Hepatocyte (in vitro differentiated cells): ENCODE data around the gene PLD1.

Source experiments
- EZH2 ChIP-seq: fragments of 200-600 bp; sonication (generic); IDR thresholded peaks from 2 replicates; pipeline ENCODE4 v1.6.1; 2016; ENCODE audit warnings: antibody characterized with exemption, mild to moderate bottlenecking, borderline replicate concordance
- EZH2phosphoT487 ChIP-seq: fragments of 200-600 bp; sonication (generic); IDR thresholded peaks from one replicate; pipeline ENCODE4 v1.6.1; 2018; ENCODE audit warnings: antibody characterized with exemption, mild to moderate bottlenecking, low read depth, moderate library complexity; ENCODE audit not compliant: unreplicated experiment, severe bottlenecking
- TF ChIP-seq, protein P1 (sequence below): fragments of 200-600 bp; sonication (generic); IDR thresholded peaks from 2 replicates; pipeline ENCODE4 v1.5.1; 2016; ENCODE audit warnings: antibody characterized with exemption, mild to moderate bottlenecking; ENCODE audit not compliant: poor library complexity

DNA sequence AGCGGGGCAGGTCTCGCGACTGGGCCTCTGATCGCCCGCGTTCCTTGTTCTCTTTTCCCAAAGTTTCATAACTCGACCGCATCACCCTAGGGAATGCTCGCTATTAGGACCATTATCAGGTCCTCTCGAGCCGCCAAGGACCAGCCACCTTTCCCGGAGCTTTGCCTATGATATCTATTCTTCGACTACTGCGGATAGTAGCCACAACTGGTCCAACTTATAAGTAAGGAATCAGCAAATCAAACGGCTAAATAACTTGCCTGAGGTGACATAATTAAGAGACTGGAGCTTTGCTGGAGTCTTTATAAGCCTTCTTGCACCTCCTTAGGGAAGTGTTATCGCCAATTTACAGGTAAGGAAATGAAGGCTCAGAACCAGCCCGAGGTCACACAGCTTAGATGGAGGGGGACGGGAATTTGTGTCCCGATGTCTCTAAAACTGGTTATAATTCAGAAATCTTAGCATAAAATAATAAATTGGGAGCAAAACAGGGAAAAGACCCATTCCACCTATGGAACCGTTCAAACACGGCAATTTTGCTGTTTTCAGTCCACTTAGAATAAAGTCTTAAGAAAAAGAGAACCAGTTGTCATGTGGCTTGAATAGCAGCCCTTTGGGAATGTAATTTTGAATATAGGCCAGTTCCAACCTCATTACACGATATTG lies 479 bp upstream of the PLD1 start:
- TF ChIP-seq, protein P1, sequence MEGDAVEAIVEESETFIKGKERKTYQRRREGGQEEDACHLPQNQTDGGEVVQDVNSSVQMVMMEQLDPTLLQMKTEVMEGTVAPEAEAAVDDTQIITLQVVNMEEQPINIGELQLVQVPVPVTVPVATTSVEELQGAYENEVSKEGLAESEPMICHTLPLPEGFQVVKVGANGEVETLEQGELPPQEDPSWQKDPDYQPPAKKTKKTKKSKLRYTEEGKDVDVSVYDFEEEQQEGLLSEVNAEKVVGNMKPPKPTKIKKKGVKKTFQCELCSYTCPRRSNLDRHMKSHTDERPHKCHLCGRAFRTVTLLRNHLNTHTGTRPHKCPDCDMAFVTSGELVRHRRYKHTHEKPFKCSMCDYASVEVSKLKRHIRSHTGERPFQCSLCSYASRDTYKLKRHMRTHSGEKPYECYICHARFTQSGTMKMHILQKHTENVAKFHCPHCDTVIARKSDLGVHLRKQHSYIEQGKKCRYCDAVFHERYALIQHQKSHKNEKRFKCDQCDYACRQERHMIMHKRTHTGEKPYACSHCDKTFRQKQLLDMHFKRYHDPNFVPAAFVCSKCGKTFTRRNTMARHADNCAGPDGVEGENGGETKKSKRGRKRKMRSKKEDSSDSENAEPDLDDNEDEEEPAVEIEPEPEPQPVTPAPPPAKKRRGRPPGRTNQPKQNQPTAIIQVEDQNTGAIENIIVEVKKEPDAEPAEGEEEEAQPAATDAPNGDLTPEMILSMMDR = no peak
- TF ChIP-seq EZH2 = no peak
- TF ChIP-seq EZH2phosphoT487 = no peak
